CD4-positive, alpha-beta T cell treated with Interleukin-17A for 1 hour (primary cell): ENCODE data around the gene UCMA.

ENCODE experiments used
- DNase-seq: peaks from one replicate; pipeline ENCODE4 v3.0.0-alpha.2; 2020

Gene UCMA

DNA sequence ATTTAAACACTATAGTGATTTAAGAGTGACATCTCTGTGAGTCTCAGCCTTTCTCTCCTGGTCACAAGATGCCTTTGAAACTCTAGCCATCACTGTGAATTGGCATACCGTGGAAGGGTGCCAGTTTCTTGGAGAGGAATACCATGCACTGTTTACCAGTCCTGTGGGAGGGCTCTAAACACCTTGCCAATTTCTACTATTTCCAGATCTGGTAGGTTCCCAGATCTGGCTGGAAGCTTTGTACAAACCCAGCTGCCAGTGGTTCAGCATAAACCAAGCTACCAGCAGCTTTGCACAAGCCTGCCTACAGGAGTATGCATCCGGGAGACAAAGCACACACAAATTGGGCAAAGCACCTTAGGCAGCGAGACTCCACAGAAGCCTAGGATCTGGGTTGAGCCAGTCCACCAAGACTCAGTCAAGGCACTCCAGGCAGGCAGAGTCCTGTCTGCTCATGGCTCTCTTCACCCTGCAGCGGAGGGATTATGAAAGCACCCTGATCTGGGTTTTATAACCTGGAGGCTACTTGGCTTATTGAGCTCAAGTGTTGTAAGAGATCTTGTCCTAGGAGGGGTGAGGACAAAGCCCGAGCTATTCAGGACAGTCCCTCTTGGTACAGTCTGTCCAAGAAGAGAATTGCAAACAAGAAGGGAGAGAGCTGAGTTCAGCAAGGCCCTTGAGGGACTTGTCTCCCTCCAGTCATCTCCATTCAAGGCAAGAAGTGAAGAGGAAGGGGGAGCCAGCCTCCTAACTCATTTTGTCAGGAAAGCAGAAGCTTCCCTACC is 49.3 kb downstream of the UCMA start:
- no peak for DNase-seq

GRCh38 chr10:13184276-13184675 is 49.9 kb downstream of the UCMA start:
- DNase-seq = no peak

DNA sequence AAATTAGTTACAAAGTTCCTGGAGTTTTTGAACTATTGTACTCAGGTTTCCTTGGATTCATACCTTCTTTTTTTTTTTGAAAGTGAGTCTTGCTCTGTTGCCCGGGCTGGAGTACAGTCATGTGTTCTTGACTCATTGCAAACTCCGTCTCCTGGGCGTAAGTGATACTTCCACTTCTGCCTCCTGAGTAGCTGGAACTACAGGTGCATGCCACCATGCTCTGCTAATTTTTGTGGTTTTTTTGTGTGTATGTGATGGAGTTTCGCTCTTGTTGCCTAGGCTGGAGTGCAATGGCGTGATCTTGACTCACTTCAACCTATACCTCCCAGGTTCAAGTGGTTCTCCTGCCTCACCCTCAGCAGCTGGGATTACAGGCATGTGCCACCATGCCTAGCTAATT is 50.5 kb downstream of the UCMA start:
- DNase-seq = no peak

DNA sequence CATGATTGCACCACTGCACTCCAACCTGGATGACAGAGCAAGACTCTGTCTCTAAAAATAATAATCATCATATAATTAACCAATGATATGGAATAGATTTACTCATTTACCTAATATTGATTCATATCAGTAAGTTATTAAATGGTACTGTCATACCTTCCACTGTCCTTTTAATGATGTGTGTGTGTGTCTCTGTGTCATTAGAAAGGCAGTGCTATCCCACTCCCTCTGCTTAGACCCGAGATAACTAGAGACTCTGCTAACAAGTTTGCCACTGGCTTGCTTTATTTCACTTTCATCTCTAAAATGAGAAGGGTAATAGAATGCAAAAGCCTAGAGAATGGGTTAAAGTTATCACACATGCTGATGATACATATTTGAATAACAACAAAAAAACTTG is 51.8 kb downstream of the UCMA start:
- no peak for DNase-seq

- DNase-seq = no peak
These were observed 53.4 kb downstream of the UCMA start for GRCh38 chr10:13180788-13181187.

GRCh38 chr10:13173616-13174015 is 60.6 kb downstream of the UCMA start:
- DNase-seq = no peak
